ENCODE data around the gene WDR55.

- TF ChIP-seq, protein P1, sequence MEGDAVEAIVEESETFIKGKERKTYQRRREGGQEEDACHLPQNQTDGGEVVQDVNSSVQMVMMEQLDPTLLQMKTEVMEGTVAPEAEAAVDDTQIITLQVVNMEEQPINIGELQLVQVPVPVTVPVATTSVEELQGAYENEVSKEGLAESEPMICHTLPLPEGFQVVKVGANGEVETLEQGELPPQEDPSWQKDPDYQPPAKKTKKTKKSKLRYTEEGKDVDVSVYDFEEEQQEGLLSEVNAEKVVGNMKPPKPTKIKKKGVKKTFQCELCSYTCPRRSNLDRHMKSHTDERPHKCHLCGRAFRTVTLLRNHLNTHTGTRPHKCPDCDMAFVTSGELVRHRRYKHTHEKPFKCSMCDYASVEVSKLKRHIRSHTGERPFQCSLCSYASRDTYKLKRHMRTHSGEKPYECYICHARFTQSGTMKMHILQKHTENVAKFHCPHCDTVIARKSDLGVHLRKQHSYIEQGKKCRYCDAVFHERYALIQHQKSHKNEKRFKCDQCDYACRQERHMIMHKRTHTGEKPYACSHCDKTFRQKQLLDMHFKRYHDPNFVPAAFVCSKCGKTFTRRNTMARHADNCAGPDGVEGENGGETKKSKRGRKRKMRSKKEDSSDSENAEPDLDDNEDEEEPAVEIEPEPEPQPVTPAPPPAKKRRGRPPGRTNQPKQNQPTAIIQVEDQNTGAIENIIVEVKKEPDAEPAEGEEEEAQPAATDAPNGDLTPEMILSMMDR (IDR thresholded peaks at IDR 0.05; ENCODE audit: insufficient read depth, low read depth, low read length): no peak
- no peak for TF ChIP-seq EZH2 (IDR thresholded peaks at IDR 0.05; ENCODE audit: insufficient read depth, low read length)
Measured at GRCh38 chr5:140664030-140664358, 710 bp upstream of the WDR55 start.

Data from astrocyte (in vitro differentiated cells and primary cell).